Jurkat, Clone E6-1 (cell line): ENCODE results near the gene SLC17A9.

Experiments used
- DNase-seq: peaks from one replicate; pipeline ENCODE4 v3.0.0-alpha.2; 2011; ENCODE audit warnings: low read depth, low spot score
- H3K4me3 ChIP-seq: 2 replicates; pipeline ENCODE4 v1.5.1; 2011; ENCODE audit warnings: mild to moderate bottlenecking, low read length, control low read depth, moderate library complexity

Gene SLC17A9

DNA sequence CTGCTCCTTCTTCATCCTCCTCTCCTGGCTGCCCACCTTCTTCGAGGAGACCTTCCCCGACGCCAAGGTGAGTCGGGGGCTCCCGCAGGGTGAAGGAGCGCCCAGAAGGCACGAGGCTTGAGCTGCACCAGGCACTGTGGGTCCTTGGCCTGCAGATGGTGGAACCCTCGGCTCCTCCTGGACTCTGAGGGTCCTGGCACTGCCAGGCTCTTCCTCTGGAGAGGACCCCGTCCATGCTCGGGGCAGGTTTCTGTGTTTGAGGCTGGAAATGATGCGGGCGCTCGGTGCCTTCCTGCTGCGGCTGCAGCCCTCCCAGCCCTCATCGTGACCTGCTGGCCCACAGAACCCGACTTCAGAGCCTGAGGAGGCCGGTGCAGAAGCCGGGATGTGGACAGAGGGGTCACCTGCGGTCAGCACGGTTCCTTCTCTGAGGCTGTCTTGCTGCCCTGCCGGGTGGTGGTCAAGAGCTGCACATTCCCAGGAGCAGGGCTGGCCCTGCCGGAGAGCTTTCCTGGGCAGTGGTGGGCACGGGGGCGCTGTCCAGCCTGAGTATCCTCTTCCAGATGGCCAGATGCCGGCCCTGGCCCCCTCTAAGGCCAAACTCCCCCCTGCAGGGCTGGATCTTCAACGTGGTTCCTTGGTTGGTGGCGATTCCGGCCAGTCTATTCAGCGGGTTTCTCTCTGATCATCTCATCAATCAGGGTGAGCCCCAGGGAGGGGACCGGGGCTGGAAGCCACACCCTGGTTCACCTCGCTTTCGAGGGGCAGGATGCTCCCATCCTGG is 11.3 kb downstream of the SLC17A9 start:
- no peak overlapping the region for H3K4me3 ChIP-seq
- DNase-seq = no peak

- no peak for DNase-seq
- H3K4me3 ChIP-seq = no peak overlapping the region
Observed at GRCh38 chr20:62964700-62965099, 12.2 kb downstream of the SLC17A9 start.

GRCh38 chr20:62965363-62965771 is 12.9 kb downstream of the SLC17A9 start:
- no peak overlapping the region for H3K4me3 ChIP-seq
- DNase-seq = no peak

GRCh38 chr20:62966212-62967148 is 14.0 kb downstream of the SLC17A9 start:
- DNase-seq = no peak
- no peak overlapping the region for H3K4me3 ChIP-seq

- H3K4me3 ChIP-seq = no peak overlapping the region
- no peak for DNase-seq
Observed at GRCh38 chr20:62967149-62967501, 14.6 kb downstream of the SLC17A9 start.

- DNase-seq = no peak
- H3K4me3 ChIP-seq = no peak overlapping the region
Observed at GRCh38 chr20:62967628-62968351, 15.3 kb downstream of the SLC17A9 start.

DNA sequence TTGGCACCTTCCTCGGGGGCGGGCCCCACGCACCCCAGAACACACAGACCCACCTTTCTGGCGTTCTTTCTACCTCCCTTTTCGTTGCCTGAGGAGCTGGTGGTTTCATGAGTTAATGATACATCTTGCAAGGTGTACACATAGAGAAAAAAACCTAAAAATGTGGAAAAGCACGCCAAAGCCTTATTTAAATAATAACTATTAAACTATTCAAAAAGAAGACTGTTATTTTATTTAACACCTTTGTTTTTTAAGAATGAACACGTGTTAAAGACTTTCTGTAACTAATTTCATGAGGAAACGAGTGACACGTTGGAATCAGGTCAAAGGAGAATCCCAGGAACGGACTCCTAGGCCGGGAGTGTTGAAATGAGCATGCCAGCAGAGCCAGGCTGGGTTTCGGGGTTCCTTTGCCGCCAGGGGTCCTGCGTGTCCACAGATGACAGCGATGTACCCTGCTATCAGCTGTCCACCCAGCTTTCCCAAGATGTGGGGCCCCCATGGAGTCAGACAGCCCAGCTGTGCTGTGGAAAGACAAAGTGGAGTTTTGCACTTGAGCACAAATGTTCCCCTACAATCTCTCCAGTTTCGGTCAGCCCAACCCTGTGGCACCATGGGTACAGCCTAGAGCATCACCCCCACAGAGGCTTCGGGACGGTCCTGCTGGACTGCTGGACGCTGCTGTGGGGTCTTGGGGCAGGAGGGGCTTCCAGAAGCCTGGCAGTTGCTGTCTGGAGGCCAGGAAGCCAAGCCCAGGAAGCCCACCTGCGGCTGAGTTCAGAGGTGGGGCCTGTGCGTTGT is 16.1 kb downstream of the SLC17A9 start:
- H3K4me3 ChIP-seq = no peak overlapping the region
- DNase-seq = no peak

DNA sequence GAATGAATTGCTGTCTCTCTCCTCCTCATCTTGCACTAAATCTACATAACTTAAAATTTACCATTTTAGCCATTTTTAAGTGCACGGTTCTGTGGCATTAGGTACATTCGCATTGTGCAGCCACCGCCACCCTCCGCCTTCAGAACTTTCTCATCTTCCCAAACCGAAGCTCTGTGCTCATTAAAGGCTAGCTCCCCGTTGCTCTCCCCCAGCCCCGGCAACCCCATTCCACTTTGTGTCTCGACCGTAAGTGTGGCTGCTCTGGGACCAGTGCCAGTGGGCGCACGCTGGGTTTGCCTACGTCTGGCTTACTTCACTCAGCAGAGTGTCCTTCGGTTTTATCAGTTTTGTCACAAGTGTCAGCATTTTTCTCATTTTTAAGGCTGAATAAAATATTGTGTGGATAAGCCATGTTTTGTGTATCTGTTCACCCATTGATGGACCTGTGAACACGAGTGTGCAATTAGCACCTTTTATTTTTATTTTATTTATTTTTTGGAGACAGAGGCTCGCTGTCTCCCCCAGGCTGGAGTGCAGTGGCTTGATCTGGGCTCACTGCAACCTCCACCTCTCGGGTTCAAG is 16.8 kb downstream of the SLC17A9 start:
- no peak overlapping the region for H3K4me3 ChIP-seq
- DNase-seq = no peak

DNA sequence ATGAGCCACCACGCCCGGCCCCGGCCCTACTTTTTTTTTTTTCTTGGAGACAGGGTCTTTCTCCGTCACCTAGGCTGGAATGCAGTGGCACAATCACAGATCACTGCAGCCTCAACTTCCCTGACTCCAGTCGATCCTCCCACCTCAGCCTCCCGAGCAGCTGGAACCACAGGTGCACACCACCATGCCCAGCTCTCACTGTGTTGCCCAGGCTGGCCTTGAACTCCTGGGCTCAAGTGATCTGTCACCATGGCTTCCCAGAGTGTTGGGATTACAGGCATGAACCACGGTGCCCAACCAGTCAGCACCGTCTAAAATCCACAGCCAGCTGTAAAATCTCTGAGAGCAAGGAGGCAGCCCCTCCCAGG is 17.4 kb downstream of the SLC17A9 start:
- H3K4me3 ChIP-seq = no peak overlapping the region
- DNase-seq = no peak

DNA sequence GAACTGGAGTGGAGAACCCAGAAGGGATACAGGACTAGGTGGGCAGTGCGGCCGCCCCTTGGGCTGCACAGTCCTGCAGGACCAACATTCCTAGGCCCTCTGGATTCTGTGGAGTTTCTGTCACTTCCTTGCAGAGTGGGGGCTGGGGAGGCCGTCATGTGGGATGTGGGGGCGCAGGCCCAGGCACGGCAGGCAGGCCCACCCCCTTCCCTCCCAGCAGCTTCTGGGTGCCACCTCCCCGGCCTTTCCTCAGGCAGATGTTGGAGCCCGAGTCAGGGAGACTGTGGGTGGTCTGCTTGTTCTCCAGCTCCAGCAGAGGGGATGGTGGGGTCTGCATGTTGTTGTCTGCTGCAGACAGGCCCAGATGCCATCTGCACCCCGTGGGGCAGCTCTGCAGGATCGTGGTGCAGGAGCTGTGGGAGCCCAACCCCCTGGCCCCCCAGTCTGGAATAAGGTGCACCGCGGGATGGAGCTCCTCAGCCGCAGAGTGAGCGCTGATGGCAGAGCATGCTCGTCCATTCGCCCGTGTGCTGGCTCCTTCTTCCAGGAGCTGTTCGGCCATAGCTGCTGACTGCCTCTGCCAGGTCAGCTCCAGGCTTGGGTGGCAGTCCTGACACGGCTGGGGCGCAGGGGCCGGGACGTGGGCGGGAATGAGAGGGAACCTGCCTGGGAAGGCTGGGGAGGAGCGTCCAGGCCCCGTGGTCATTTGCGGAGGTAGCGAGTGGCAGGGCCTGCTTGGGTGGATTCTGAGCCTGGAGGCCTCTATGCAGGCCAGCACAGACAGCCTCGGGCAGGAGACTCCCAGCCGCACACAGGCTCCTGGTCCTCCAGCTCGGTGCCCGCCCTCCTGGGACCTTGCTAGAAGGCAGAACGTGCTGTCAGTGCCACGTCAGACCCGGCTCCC is 18.1 kb downstream of the SLC17A9 start:
- no peak overlapping the region for H3K4me3 ChIP-seq
- no peak for DNase-seq

DNA sequence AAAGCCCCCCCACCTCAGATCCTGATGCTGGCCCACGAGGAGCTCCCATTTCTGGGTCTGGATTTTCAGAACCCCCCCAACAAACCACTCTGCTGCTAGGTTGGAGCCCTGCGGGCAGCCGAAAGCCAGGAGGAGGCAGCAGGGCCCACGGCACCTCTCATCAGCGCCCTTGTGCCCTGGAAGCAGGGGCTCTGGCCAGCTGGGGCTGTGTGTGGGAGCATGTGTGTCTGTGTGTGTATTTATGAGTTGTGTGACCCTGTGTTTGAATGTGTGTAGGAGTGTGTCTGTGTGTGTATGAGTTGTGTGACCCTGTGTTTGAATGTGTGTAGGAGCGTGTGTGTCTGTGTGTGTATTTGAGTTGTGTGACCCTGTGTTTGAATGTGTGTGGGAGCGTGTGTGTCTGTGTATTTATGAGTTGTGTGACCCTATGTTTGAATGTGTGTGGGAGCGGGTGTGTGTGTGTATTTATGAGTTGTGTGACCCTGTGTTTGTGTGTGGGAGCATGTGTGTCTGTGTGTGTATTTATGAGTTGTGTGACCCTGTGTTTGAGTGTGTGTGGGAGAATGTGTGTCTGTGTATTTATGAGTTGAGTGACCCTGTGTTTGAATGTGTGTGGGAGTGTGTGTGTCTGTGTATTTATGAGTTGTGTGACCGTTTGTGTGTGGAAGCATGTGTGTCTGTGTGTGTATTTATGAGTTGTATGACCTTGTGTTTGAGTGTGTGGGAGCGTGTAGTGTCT is 18.9 kb downstream of the SLC17A9 start:
- no peak for DNase-seq

GRCh38 chr20:62971950-62972844 is 19.7 kb downstream of the SLC17A9 start:
- DNase-seq = peak; percentile 76
- H3K4me3 ChIP-seq = no peak overlapping the region

More for the DNA sequence above, 18.9 kb downstream of the SLC17A9 start:
- H3K4me3 ChIP-seq = no peak overlapping the region

GRCh38 chr20:62972845-62973745 is 20.6 kb downstream of the SLC17A9 start:
- no peak for DNase-seq
- H3K4me3 ChIP-seq = no peak overlapping the region

DNA sequence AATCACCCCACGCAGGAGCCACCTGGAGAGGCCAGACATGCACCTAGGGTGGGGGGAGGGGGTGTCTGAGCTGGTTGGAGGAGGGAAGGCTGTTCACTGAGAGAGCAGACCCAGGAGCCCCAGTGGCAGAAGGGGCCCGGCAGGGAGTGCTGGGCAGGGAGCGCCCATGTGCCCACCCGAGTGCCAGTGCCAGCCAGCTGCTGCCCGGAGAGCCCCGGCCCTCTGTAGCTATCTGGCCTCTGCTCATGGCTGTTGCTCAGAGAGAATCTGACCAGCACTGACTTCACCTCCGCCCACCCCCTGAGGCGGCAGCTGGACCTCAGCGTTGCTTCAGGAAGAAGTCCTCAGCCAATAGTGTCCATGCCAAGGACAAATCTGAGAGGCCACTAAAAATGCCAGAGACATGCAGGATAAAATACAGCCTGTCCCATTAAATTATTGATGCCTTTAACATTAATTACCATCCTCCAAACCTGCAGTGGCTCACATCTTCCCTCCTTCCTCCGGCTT is 22.8 kb downstream of the SLC17A9 start:
- no peak for DNase-seq
- no peak overlapping the region for H3K4me3 ChIP-seq
